Right lung (tissue), 10 donors: Measurements from ENCODE around the gene LHFPL3. TPM values are rescaled to one million over a fixed set of nuclear protein-coding genes. Genes with fewer than 3 reads are reported as not detected.
"Not testable (repeated sequence)": the region's sequence is repeated elsewhere in the genome, so short reads cannot be mapped to it uniquely, and the experiment has no call there.

Experiments
- DNase-seq, 2 donors: peaks; one replicate each; pipeline ENCODE4 v3.0.0-alpha.2; 2013
- long read RNA-seq, 8 donors: transcript quantifications; one replicate each; lab custom pipeline, GENCODE V29; 2026
- polyA plus RNA-seq, 5 donors: library from polyadenylated mRNA; unstranded; fragments of 120-200 nt; gene quantifications; one replicate each; pipeline versions ENCODE4 v1.2.1 to v1.2.3, GENCODE V29; 2013; ENCODE audit warnings: inconsistent platforms in 1 of 5, low replicate concordance in 1 of 5; ENCODE audit not compliant: insufficient read length in 5 of 5, insufficient read depth in 1 of 5

Gene LHFPL3
- 1 to 10 TPM; 1.6 to 2.9 (median 2.7) TPM for polyA plus RNA-seq
- long read RNA-seq, donor 1, partial matches to known transcripts, result 6 of 6 reads
- long read RNA-seq, donor 1, other reads (novel, unspliced or antisense), result 0 of 6 reads
- long read RNA-seq, donor 2, result 0 reads
- long read RNA-seq, donor 3, partial matches to known transcripts, result 29 of 29 reads
- long read RNA-seq, donor 3, other reads (novel, unspliced or antisense), result 0 of 29 reads
- long read RNA-seq, donor 4, partial matches to known transcripts, result 8 of 8 reads
- long read RNA-seq, donor 4, other reads (novel, unspliced or antisense), result 0 of 8 reads
- long read RNA-seq, donor 5, result 0 reads
- long read RNA-seq, donor 6, partial matches to known transcripts, result 8 of 8 reads
- long read RNA-seq, donor 6, other reads (novel, unspliced or antisense), result 0 of 8 reads
- long read RNA-seq, donor 7, result 0 reads
- long read RNA-seq, donor 8, result 0 reads

GRCh38 chr7:104328296-104328969 lies at the start of gene LHFPL3:
Gene LHFPL3 (plus strand): TSS chr7:104328603.
- peak in 1 of 2 donors; percentile 1 for DNase-seq

DNA sequence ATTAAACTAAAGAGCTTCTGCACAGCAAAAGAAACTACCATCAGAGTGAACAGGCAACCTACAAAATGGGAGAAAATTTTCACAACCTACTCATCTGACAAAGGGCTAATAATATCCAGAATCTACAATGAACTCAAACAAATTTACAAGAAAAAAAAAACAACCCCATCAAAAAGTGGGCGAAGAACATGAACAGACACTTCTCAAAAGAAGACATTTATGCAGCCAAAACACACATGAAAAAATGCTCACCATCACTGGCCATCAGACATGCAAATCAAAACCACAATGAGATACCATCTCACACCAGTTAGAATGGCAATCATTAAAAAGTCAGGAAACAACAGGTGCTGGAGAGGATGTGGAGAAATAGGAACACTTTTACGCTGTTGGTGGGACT lies 46.7 kb upstream of the LHFPL3 start:
- not testable (repeated sequence) for DNase-seq

GRCh38 chr7:104286839-104287238 lies 41.6 kb upstream of the LHFPL3 start:
- DNase-seq, result no peak

DNA sequence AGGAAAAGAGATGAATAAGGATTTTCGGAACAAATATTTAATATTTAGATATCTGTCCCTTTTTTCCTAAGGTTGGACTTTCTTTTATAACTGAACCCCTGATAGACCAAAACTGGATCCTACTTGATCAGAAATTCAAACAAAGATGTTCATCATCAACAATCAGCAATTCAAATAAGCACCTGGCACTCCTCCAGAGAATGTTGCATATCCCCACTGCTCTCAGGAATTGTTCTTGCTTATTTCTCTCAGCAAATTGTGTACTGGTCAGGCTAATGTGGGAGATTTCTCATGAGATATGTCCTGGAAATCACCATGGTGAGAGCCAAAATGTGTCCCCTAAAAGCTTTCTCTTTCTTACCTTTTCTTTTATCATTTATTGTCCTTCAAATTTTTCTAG lies 40.3 kb upstream of the LHFPL3 start:
- DNase-seq, result no peak

DNA sequence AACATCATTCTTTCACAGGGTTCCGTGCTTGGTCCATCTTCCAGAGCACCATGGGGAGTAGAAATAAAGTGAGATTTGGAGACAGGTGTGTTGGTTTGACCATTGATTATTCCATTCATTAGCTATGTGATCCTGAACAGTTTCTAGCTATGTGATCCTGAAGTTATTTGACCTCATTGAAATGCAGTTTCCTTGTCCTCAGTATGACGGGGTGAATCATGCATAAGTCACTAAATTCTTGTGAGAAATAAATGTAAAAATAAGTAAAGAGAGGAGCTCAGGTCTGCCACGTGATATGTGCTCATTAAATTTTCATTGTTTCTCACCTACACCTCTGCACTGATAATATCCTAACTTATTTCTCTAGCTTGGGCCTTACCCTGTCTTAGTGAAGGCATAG lies 34.1 kb upstream of the LHFPL3 start:
- DNase-seq, result no peak

DNA sequence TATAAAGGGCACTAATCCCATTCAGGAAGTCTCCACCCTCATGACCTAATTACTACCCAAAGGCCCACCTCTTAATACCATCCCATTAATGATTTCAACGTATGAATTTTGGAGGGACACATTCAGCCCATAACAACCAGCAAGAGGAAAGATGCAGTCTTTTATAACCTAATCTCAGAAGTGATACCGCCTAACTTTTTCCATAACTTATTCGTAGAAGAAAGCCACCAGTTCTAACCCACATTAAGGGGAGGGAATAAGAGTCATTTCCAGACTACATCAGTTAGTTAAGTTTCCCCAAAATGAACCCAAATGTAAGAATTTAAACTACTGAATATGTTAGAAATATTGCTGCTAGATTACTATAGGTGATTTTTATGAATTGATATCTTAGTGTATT lies 32.1 kb upstream of the LHFPL3 start:
- no peak for DNase-seq

GRCh38 chr7:104296900-104297299 lies 31.5 kb upstream of the LHFPL3 start:
- DNase-seq, result no peak

DNA sequence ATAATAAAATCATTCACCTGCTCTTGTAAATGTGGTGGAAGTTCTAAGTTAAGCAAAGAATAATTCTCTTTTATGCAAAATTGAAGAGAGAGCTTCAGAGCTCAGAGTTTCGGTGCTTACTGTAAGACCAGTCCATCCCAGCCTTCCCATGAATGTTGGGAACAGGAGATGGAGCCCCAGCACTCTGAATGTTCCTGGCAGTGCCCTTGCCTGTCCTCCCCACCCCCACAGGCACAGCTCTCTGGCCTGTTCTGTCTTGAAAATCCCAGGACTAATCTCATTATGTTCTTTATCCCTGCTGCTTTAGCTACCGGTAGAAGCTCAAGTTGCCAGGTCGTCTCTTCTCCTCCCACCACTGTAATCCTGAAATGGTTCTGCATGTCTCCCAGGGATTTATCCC lies 29.1 kb upstream of the LHFPL3 start:
- no peak for DNase-seq

GRCh38 chr7:104299777-104300176 lies 28.6 kb upstream of the LHFPL3 start:
- DNase-seq, result no peak

- DNase-seq, result no peak
Measured at GRCh38 chr7:104306793-104307192, 21.6 kb upstream of the LHFPL3 start.

DNA sequence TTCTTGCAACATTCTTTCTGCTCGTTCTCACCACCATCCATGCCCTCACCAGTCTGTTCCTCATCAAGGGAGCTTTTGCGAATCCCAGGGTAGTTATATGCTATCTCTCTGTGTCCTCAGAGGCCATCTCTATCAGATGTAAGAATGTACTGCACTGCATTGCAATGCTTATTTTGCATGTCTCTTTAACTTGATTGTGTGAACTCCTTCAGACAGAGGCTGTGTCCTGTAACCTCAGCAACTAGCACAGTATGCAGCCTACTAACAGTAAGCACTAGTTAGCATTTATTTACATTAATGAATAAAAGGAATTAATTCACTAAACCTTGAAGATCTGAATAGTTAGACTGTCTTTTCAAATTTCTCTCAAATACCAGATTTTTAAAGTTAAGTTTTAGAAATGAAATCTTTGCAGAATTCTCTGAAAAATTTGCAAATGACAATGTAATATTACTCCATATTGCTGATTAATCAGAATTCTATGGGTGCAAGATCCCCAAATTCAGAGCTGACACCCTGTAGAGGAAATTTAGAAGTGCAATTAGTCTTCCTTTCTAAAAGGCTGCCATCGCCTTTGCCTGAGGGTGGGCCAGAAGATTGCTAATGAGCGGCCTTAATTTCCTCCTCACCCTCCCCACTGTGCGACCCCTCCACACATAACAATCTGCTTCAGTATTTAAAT lies 10.3 kb upstream of the LHFPL3 start:
- no peak for DNase-seq

DNA sequence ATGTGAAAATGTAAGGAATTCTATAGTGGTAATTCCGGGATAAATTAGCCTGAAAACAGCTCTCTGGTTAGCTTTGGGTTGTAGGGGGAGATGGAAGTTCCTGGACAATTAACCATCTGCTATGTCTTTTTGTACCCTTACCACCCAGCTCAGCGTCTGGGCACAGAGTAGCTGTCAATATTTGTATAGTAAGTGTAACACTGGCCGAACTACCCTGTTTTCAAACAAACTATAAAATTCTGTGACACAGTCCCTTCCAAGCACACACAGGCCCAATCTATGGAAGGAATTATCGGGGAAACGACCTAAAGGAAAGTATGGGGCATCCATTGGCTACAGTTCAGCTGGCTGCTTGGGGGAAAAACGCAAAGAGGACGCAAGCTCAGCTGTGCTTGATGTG lies 869 bp upstream of the LHFPL3 start:
- DNase-seq, result no peak

GRCh38 chr7:104327938-104328295 lies 486 bp upstream of the LHFPL3 start:
- DNase-seq, result no peak

DNA sequence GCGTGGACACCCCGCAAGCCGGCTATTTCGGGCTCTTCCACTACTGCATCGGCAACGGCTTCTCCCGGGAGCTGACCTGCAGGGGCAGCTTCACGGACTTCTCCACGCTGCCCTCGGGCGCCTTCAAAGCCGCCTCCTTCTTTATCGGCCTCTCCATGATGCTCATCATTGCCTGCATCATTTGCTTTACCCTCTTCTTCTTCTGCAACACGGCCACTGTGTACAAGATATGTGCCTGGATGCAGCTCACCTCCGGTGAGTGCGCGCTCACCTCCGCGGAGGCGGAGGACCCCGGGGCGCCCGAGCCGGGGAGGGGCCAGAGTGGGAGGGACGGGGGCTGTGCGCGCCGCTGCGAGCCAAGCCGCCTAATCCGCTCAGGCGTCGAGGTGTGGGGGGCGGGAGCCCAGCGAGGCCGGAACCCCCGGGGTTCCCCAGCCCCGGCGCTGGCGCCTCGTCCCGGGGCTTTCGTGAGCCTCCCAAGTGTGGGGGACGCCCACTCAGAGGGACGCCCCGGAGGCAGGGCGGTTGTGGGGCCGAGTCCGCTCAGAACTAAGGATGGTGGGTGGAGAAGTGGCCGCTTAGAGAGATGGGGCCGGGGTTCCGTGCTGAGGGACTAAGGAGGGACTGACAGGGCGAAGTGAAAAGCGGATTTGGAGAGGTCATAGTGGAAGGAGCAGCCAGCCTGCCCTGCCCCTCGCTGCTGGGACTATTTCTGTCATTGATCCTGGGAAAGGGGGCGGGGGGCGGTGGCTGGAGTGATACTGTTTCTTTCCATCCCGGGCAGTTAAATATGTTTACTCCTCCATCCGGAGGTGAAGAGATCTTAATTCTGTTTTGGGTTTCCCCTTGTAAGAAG lies 795 bp downstream of the LHFPL3 start:
- no peak for DNase-seq

GRCh38 chr7:104341546-104341945 lies 13.1 kb downstream of the LHFPL3 start:
- DNase-seq, result no peak

DNA sequence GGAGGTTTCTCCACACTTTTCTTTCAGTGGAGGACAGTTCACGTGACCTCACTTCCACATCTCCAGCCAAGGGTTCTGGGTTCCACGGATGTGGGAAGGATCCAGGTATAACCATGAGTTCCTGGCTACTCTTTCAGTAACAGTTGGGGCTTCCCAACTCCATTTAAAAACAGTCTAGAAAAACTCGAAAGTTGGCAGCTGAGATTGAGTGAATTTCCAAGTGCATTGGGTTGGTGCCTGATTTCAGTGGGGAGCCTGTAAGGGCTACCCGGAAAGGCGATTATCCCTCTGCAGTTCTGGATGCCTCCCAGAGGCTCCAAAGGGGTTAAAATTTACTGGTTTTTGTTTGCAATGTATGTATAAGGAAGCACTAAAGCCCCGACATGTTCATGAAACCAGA lies 24.3 kb downstream of the LHFPL3 start:
- DNase-seq, result no peak

DNA sequence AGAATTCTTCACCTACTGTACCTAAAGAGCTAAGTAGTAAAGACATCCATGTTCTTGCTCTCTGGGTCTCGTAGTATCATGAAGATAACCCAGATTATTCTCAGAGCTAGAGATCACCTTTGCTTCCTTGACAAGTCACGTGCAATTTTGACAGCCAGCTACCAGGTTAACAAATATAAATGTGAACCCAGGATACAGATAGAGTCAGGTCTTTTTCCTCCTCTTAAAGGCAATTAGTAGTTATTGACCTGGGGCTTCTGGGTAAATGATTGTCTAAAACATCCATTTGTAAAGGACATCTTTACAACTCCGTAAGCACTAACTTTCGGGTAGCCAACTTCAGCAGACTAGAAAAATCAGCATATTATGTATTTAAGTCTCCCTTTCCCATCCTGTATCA lies 28.8 kb downstream of the LHFPL3 start:
- no peak for DNase-seq

DNA sequence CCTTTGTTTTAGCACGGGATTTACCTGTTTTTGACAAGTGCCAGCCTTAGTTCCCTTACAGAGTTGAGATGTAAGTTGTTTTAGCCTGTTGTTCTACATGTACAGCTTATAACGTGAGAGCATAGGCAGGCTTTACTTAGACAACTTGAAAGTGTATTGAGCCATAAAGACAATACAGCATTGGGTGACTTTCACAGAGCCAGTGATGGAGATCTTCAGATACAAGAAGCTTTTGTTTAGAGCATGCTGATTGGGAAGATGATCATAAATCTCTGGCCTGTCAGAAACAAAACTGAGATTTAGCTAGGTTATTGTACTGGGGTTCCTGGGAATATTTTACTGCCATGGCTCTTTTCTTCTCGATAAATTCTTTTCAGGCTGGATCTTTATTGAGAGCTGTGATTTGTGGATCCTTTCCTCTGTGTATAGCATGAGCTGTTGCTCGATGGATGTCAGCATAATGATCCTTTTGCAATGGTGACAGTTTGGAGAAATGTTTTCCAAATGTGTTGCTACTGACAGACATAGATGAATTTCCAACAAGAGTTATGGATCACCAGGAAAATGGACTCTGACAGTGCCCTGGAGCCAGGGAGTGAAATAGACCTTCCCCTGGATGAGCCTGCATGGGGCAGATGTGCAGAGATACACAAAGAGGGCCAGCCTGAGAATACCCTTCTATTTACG lies 30.2 kb downstream of the LHFPL3 start:
- no peak for DNase-seq

DNA sequence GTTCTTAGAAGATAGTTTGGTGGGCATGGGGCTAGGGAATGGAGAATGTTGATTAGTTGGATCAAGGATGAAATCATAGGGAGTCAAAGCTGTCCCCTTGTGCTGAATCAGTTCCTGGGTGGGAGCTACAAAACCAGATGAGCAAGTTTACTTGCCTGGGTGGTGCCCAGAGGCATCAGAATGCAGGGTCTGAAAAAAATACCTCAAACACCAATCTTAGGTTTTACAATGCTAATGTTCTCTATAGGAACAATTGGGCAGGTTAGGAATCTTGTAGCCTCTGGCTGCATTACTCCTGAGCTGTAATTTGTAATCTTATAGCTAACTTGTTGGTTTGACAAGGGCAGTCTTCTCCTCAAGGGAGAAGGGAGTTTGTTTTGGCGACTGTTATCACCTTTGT lies 34.4 kb downstream of the LHFPL3 start:
- DNase-seq, result no peak

DNA sequence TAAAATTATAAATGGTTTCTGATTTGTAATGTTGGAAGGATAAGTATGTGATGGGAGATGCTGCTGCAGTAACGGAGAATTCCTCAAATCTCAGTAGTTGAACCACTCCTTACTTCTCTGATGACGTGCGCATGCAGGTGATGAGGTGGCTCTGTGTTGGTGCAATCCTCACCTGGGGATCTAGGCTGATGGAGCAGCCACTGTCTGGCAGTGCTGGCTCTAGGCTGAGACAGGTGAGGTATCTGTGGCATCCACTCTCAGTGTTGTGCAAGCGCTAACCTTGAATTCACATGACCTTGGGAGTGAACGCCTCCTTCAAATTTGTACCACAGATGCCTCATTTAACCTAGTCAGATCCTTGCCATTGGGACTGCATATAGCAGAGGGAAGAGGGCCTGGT lies 35.0 kb downstream of the LHFPL3 start:
- no peak for DNase-seq

GRCh38 chr7:104366390-104366789 lies 38.0 kb downstream of the LHFPL3 start:
- DNase-seq, result no peak
